GM18508 (cell line): Measurements from ENCODE around the gene CSNK2A2.

ENCODE experiments used
- ATAC-seq: cut with Tn5 transposase; IDR thresholded peaks from one replicate; pipeline ENCODE4 v1.9.1; 2021; ENCODE audit warnings: moderate number of reproducible peaks; ENCODE audit not compliant: insufficient read depth, unreplicated experiment

CSNK2A2 gene

DNA sequence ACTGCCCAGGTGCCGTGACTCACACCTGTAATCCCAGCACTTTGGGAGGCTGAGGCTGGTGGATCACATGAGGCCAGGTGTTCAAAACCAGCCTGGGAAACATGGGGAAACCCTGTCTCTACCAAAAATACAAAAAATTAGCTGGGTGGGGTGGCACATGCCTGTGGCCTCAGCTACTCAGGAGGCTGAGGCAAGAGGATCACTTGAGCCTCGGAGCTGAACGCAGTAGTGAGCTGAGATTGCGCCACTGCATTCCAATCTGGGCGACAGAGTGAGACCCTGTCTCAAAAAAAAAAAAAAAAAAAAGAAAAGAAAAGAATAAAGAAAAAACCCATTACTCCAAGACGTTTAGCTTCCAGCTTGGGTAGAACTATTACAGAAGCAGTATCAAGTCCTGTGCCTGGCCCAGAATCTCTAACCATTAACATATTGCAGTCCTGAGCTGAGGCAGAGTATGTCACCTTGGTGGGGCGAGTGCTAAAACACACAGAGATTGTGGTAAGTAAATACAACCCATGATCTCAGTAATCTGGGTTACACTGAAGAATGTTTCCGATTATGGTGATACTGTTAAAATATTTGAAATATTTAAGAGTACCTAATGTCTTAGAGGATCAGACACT is 45.5 kb downstream of the CSNK2A2 start:
- no peak for ATAC-seq

GRCh38 chr16:58148526-58148925 is 49.4 kb downstream of the CSNK2A2 start:
- no peak for ATAC-seq

- ATAC-seq: no peak
These were observed 49.8 kb downstream of the CSNK2A2 start for GRCh38 chr16:58148099-58148498.

- ATAC-seq: no peak
These were observed 59.1 kb downstream of the CSNK2A2 start for GRCh38 chr16:58138852-58139251.

GRCh38 chr16:58137581-58137980 is 60.3 kb downstream of the CSNK2A2 start:
- ATAC-seq: no peak

DNA sequence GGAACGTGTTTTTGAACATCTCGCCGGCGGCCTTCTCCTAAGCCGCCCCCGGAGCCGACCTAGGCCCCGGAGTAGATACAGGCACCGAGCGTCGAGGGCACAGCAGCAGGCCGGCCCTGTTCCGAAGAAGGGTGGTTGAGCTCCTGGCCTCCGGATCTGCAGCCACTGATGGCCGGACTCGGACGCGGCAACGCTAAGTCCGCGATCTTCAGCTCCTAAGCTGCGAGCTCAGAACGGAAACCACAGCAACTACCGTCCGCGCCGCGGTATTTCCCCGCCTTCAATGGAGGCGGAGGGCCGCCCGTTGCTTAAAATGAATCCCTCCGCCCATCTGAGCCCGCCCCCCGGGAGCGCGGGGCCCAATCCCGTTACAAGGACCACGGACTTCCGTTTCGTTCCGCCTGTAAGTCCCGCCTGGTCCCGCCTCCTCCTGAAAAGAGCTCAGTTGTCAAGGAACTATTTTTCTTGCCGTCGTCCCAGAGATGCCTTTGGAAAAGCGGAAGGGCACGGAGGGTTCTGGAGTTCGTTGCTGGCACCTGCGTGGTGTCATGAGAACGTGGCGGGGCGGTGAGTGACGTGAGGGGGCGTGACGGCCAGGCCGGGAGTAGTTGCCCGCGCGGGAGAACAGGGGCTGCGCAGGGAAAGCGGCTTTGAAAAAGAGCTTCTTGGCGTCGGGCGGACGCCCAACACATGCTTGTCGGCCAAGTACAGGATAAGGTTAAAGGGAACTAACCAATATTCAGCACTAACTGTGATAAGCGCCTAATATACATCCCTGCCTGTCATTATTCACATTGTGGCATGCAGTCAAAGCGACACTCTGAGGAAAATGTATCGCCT is 68.6 kb downstream of the CSNK2A2 start, which contains the start of gene CFAP20:
CFAP20 (minus strand) TSS at position 285 of the 840 bp plus-strand sequence; CDS start at position 19, 266 bp downstream.
- peak; percentile 68 for ATAC-seq

- ATAC-seq: no peak
These were observed 69.2 kb downstream of the CSNK2A2 start for GRCh38 chr16:58128711-58129096.

- no peak for ATAC-seq
These were observed 69.7 kb downstream of the CSNK2A2 start for GRCh38 chr16:58128181-58128631.

DNA sequence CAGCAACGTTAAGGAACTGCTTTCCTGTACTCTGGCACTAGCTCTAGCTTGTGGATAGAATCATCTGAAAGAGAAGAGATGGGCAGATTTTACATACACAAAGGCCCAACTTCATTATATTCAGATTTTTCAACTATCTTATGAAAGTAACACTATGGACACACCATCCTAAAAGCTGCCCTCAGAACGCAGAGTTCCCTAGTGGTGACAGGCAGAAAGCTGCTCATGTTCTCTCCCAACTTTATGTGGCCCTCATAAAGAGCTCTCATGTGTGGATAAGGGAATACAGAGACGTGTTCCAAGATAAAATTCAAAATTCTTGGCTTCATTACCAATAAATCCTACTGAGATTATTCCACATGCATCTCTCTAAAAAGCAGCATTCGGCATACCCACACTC is 70.3 kb downstream of the CSNK2A2 start:
- ATAC-seq: no peak

DNA sequence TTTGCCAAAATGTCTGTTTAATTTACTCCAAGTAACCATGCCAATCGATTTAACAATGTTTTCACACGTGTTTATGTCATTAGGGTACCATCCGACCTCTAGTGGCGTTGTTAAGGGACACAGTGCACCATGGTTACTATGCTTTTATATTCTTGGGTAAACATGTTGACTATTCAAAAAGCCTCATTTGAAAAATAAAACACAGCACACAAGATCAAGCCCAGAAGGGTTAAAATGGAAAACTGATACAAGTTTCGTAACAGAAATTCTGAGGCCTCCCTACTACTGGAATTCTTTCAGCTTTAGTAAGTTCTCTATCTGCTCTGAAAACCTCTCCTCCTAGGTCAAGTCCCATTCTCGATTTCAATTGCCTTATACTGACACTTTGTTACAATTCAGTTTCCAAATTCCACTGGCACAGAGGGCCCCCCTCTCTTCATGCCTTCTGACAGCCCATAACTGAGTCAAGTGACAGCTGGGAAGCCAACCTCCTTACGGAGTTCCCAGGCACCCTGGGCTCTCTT is 70.8 kb downstream of the CSNK2A2 start:
- ATAC-seq: no peak

GRCh38 chr16:58126451-58126961 is 71.4 kb downstream of the CSNK2A2 start:
- ATAC-seq: no peak

- ATAC-seq: no peak
These were observed 72.0 kb downstream of the CSNK2A2 start for GRCh38 chr16:58125781-58126335.

- no peak for ATAC-seq
These were observed 72.9 kb downstream of the CSNK2A2 start for GRCh38 chr16:58125041-58125440.

GRCh38 chr16:58124601-58124915 is 73.3 kb downstream of the CSNK2A2 start:
- ATAC-seq: no peak

DNA sequence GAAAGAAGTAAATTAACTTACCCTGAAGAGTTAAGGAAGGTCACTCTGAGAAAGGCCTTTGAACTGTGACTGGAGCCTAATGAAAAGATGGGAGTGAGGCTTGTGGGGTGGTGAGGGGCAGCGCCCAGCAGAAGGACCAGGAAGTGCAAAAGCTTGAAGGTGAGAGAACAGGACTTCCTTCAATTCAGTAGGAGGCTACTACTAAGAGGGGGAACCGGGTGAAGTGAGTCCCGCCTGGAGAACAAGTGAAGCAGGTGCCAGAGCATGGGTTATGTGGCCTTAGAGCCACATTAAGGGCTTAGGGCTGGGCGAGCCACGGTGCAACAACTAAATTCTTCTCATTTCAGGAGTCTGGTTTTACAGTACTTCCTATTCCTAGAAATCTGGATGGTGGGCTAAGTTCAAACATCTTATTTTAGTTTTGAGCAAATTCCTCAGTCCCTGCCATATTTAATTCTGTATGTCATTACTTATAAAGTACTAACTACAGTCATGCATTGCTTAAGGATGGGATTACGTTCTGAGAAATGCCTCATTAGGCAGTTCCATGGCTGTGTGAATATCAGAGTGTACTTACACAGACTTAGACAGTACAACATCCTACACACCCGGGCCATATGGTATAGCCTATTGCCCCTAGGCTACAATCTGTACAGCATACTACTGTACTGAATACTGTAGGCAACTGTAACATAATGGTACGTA is 73.9 kb downstream of the CSNK2A2 start:
- ATAC-seq: no peak

DNA sequence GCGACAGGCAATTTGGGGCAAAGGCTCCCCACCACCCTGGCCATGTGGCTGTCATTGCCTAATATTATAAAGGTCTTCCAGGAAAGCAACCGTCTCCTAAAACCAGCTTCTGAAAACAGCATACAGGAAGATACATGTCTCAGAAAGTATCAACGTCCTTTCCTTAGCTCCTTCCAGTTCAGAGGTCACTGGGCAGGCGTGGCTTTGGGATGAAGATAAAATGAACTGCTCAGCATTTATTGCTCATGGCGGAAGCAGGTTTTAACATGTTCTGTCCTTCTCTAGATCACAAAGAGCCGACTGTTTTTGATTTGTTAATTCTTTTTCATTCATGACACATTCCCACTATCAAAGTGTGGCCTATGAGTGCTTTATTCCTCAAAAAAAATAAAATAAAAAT is 76.8 kb downstream of the CSNK2A2 start:
- ATAC-seq: no peak

- no peak for ATAC-seq
These were observed 77.7 kb downstream of the CSNK2A2 start for GRCh38 chr16:58120234-58120633.

GRCh38 chr16:58119509-58119845 is 78.4 kb downstream of the CSNK2A2 start:
- ATAC-seq: no peak

DNA sequence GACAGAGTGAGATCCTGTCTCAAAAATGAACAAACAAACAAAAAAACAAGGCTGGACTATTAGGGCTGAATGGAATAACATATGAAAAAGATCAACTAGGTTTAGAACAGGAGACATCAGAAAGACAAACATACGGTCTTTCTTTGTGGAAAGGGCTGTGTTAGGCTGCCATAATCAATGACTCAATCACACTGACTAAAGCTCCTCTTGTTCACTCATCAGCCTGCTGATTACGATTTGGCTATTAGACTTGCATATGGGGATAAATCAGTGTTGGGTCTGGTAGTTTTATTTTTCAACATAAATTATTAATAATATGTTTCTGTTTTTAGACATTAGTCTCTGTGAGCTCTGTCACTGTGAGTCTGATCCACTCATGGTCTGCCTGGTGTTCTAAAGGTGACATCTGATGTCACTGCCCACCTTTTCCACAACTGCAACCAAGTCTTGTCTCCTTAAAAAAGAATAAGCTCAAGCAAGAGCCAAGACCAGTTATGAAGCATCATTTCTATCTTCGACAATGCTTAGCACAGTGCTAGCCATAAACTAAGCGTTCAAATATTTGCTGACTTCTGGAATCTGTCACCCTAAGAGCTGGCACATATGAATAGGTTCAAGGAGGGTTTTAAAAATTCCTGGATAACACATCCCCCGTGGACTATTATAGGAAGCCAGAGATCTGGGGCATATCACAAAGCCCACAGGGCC is 79.0 kb downstream of the CSNK2A2 start:
- ATAC-seq: no peak

DNA sequence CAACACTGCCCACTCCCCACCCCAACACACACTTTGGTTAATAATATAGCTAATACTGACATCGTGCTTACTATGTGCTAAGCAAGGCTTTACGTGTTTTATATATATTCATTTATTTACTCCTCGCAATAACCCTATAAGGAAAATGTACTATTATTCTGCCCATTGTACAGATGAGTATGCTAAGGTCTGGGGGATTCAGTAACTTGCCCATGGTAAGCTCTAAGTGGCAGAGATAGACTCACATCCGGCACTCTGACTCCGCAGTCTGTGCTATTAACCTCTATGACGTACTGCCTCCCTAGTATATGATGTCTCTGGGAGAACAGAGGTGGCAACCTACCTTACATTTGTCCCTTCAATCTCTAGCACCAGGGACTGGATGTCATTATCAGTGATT is 81.4 kb downstream of the CSNK2A2 start:
- no peak for ATAC-seq
